Measurements from ENCODE around the gene GOPC. TPM values are rescaled to one million over a fixed set of nuclear protein-coding genes. Genes with fewer than 3 reads are reported as not detected.

Gene GOPC
- total RNA-seq, 2 donors from 2014 or later: 21.0 to 28.4 TPM

DNA sequence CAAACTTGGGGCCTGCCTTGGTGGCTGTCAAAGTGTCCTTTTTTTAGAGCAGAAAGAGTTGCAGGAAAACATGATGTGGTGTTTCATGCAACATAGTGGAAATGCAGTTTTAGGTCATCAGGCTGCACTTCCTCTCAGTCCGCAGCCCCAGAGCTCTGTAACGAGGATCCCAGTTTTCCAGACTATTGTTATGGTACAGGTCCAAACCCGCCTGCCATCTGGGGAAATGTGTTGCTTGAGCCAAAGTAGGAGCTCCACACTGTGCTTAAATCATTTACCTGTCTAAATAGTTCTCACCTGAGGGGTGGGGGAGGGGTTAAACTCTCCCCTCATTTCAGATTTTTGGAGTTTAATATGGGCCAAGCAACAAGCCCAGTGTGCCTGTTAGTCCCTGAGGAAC is 59.8 kb downstream of the GOPC start:
- H3K36me3 ChIP-seq: no peaks in the 10 kb centered on the region
- H3K4me3 ChIP-seq: no peak overlapping the region
- H3K27ac ChIP-seq: no peak overlapping the region
- intact Hi-C loops (cut with DNase I): no loop called here
- TF ChIP-seq CTCF (IDR thresholded peaks at IDR 0.05): no peak
- H3K4me1 ChIP-seq: no peaks in the 10 kb centered on the region
- H3K27me3 ChIP-seq: no peaks in the 10 kb centered on the region
- H3K9me3 ChIP-seq: no peaks in the 10 kb centered on the region
- no peak for DNase-seq
- no peak overlapping the region for H3K9ac ChIP-seq (ENCODE audit: low read depth in 2 of 2, low read length in 2 of 2)

GRCh38 chr6:117540670-117541069 is 61.6 kb downstream of the GOPC start:
- H3K4me1 ChIP-seq: no peaks in the 10 kb centered on the region
- H3K9ac ChIP-seq (ENCODE audit: low read depth in 2 of 2, low read length in 2 of 2): no peak overlapping the region
- no peak overlapping the region for H3K27ac ChIP-seq
- no peak overlapping the region for H3K4me3 ChIP-seq
- intact Hi-C loops (cut with DNase I): no loop called here
- no peak for TF ChIP-seq CTCF (IDR thresholded peaks at IDR 0.05)
- H3K9me3 ChIP-seq: no peaks in the 10 kb centered on the region
- no peak for DNase-seq
- H3K36me3 ChIP-seq: no peaks in the 10 kb centered on the region
- H3K27me3 ChIP-seq: no peaks in the 10 kb centered on the region

GRCh38 chr6:117538615-117539014 is 63.7 kb downstream of the GOPC start:
- H3K36me3 ChIP-seq: no peaks in the 10 kb centered on the region
- no peak for DNase-seq

DNA sequence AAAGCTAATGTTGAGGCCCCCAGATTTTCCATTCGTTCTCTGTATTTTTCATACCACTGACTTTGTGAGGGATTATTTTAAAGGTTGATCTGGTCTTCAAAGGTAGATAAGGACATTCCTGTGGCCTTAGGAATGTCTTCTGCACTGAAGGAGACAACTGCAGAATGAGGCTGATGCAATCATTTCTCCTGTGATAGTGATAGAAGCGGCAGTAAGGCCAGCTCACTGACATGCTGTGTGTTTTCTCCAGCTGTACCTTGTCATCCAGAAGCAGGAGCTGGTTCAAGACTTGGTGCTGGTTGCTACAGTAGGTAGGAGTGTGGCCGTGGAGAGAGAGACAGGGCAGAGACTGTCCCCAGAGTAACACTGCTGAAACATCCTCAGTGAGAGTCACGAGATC is 66.0 kb downstream of the GOPC start:
- H3K9me3 ChIP-seq: no peaks in the 10 kb centered on the region
- no peak overlapping the region for H3K27ac ChIP-seq
- no peaks in the 10 kb centered on the region for H3K4me1 ChIP-seq
- no peaks in the 10 kb centered on the region for H3K27me3 ChIP-seq
- no peaks in the 10 kb centered on the region for H3K36me3 ChIP-seq
- H3K4me3 ChIP-seq: no peak overlapping the region
- no peak for DNase-seq
- H3K9ac ChIP-seq (ENCODE audit: low read depth in 2 of 2, low read length in 2 of 2): no peak overlapping the region
- intact Hi-C loops (cut with DNase I): no loop called here
- TF ChIP-seq CTCF (IDR thresholded peaks at IDR 0.05): no peak

More at GRCh38 chr6:117538615-117539014, 63.7 kb downstream of the GOPC start:
- no peak overlapping the region for H3K4me3 ChIP-seq
- H3K27ac ChIP-seq: no peak overlapping the region
- H3K9ac ChIP-seq (ENCODE audit: low read depth in 2 of 2, low read length in 2 of 2): no peak overlapping the region
- H3K9me3 ChIP-seq: no peaks in the 10 kb centered on the region
- no peak for TF ChIP-seq CTCF (IDR thresholded peaks at IDR 0.05)
- H3K4me1 ChIP-seq: no peaks in the 10 kb centered on the region
- intact Hi-C loops (cut with DNase I): no loop called here
- H3K27me3 ChIP-seq: no peaks in the 10 kb centered on the region

GRCh38 chr6:117534974-117535373 is 67.3 kb downstream of the GOPC start:
- Histone ChIP-seq H3K9ac (ENCODE audit: low read depth in 2 of 2, low read length in 2 of 2) (no peak overlapping the region), H3K36me3 (no peaks in the 10 kb centered on the region), H3K27me3 (no peaks in the 10 kb centered on the region), H3K4me3 (no peak overlapping the region), H3K9me3 (no peaks in the 10 kb centered on the region), H3K4me1 (no peaks in the 10 kb centered on the region), H3K27ac (no peak overlapping the region)
- DNase-seq: no peak
- intact Hi-C loops (cut with DNase I): no loop called here
- TF ChIP-seq CTCF (IDR thresholded peaks at IDR 0.05): no peak

DNA sequence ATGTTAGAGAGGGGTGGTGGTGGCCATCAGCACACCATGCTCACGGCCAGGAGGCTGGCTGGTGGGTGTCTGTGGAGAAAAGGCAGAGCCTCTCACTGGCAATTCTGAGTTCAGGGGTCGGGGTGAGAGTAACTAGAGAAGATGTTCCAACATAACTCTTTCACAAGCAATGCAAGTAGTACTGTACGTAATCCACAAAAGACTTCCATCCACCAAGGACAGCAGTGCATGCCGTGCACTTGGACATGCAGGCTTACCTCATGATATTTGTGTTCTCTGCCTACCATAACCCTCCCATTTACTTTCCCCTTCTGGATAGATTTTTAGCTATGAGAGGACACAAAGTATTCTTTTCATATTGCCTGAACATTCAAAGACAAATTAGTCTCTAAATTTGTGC is 68.5 kb downstream of the GOPC start:
- intact Hi-C loops (cut with DNase I): no loop called here
- H3K4me3 ChIP-seq: no peak overlapping the region
- H3K9me3 ChIP-seq: no peaks in the 10 kb centered on the region
- TF ChIP-seq CTCF (IDR thresholded peaks at IDR 0.05): no peak
- H3K9ac ChIP-seq (ENCODE audit: low read depth in 2 of 2, low read length in 2 of 2): no peak overlapping the region
- H3K4me1 ChIP-seq: no peaks in the 10 kb centered on the region
- DNase-seq: no peak
- H3K27ac ChIP-seq: no peak overlapping the region
- H3K27me3 ChIP-seq: no peaks in the 10 kb centered on the region
- H3K36me3 ChIP-seq: no peaks in the 10 kb centered on the region

All from colonic mucosa (tissue), 4 donors.